Activated CD4-positive, alpha-beta T cell treated with anti-CD3 and anti-CD28 coated beads, Interleukin-2, amount 10 ng/mL, durations not matched to agents 24 days and 14 days (primary cell): ENCODE results near the gene OR11L1. TPM values are rescaled to one million over a fixed set of nuclear protein-coding genes. Genes with fewer than 3 reads are reported as not detected.

Experiments used
- DNase-seq: peaks from one replicate; pipeline ENCODE4 v3.0.0; 2022
- H3K27ac Mint-ChIP-seq: one replicate; pipeline ENCODE4 v1.8.0; 2022; ENCODE audit warnings: mild to moderate bottlenecking, mixed read lengths
- H3K27me3 Mint-ChIP-seq: one replicate; pipeline ENCODE4 v1.8.0; 2022; ENCODE audit warnings: mixed read lengths
- H3K36me3 Mint-ChIP-seq: one replicate; pipeline ENCODE4 v1.8.0; 2022; ENCODE audit warnings: low read depth, mild to moderate bottlenecking, mixed read lengths
- H3K4me1 Mint-ChIP-seq: one replicate; pipeline ENCODE4 v1.8.0; 2021; ENCODE audit warnings: mixed read lengths
- H3K4me3 Mint-ChIP-seq: one replicate; pipeline ENCODE4 v1.8.0; 2022; ENCODE audit warnings: mild to moderate bottlenecking, moderate library complexity, mixed read lengths
- H3K9me3 Mint-ChIP-seq: one replicate; pipeline ENCODE4 v1.8.0; 2021; ENCODE audit warnings: mixed read lengths
- intact Hi-C: fragments of 100-400 bp; cut with micrococcal nuclease; formaldehyde crosslinking; loops from one replicate; pipeline ENCODE4 v1.15.1; 2023
- total RNA-seq: library from RNA; stranded (reverse); gene quantifications from 2 replicates; pipeline ENCODE4 v1.2.3, GENCODE V29; 2022

Gene OR11L1
- total RNA-seq, 1 donor from 2014 or later = not detected

DNA sequence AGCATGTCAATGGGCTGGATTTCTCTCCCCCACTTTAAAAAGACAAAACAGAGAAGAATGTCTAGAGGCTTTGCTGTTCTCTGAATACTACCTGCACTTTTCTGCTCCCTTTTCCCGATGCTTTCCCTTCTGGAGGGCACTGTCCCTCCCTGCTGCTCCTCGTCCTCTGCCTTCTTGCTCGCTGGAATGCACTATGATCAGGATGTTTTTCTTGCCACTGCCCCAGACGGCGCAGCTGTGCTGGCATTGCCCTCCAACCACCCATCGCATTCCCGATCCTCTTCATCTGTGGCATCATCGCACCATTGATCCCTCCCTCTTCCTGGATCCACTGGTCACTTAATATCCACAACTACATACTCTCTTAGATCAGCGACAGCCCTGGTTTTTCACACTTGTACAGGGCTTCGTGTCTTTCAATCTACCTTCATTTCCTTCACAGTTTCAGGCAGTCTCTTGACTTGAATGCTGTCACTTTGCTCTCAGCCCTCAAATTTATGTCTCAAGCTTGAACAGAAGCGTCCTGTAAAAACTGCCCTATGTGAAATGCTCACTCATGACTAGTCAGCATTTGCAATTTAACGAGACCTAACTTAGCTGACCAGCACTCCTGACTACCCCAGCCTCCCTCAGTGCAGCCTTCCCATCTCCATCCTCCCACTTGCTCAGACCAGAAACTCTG is 3.5 kb upstream of the OR11L1 start:
- no peak for DNase-seq
- H3K9me3 Mint-ChIP-seq = no peaks in the 10 kb centered on the region
- H3K36me3 Mint-ChIP-seq = no peaks in the 10 kb centered on the region
- H3K27me3 Mint-ChIP-seq = no peaks in the 10 kb centered on the region
- intact Hi-C loops = no loop called here
- no peak overlapping the region for H3K4me3 Mint-ChIP-seq
- H3K27ac Mint-ChIP-seq = no peak overlapping the region
- H3K4me1 Mint-ChIP-seq = no peaks in the 10 kb centered on the region

DNA sequence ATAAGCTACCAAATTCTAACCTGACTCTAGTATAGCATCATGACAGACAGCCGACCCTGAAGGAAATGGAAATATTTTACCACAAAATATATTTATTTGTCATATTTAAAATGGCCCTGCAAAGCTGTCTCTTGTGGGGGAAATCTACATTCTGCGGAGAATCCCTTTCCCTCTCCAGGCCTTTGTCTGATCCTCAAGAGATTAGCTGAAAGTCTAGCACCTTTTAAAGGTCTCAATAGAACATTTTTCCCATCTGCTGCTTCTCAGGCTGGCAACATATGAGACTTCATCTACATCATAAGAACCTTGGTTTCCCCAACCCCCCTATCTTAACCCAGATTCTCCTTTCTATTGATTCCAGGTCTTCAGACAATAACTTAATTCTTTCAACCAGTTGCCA is 1.7 kb upstream of the OR11L1 start:
- Mint-ChIP-seq H3K4me3 (no peak overlapping the region), H3K36me3 (no peaks in the 10 kb centered on the region), H3K27ac (no peak overlapping the region), H3K9me3 (no peaks in the 10 kb centered on the region), H3K4me1 (no peaks in the 10 kb centered on the region), H3K27me3 (no peaks in the 10 kb centered on the region)
- DNase-seq = no peak
- intact Hi-C loops = no loop called here

DNA sequence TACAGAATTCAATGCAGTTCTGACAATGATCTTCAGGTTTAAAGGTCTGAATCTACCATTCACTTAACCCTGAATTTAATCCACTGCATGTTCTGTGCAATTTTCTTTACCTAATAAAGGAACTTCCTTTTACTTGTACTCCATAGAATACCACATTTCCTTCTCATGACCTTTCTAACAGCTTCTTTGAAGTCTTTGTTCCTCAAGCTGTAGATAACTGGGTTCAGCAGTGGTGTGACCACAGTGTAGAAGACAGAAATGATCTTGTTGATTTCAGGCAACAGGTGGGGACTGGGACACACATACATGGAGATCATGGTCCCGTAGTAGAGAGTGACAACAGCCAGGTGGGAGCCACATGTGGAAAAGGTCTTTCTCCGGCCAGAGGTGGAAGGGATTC is 878 bp downstream of the OR11L1 start:
- no peaks in the 10 kb centered on the region for H3K4me1 Mint-ChIP-seq
- no peak overlapping the region for H3K4me3 Mint-ChIP-seq
- H3K27ac Mint-ChIP-seq = no peak overlapping the region
- no peaks in the 10 kb centered on the region for H3K27me3 Mint-ChIP-seq
- H3K9me3 Mint-ChIP-seq = no peaks in the 10 kb centered on the region
- H3K36me3 Mint-ChIP-seq = no peaks in the 10 kb centered on the region
- intact Hi-C loops = no loop called here
- peak; percentile 40 for DNase-seq

DNA sequence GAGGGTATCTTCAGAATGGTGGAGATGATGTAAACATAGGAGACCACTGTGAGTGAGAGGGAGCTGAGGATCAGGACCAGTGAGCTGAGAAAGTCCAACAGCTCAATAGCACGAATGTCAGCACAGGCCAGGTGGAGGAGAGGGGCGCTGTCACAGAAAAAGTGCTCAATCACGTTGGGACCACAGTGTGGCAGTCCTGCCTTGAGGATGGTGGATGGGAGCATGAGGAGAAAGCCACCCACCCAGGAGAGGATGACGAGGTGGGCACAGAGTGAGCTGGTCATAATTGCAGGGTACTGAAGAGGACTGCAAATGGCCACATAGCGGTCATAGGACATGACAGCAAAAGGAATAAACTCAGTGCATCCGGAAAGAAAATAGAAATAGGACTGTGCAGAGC is 8.1 kb downstream of the OR11L1 start:
- Mint-ChIP-seq H3K36me3 (no peaks in the 10 kb centered on the region), H3K27me3 (no peaks in the 10 kb centered on the region), H3K4me3 (no peak overlapping the region), H3K9me3 (no peaks in the 10 kb centered on the region), H3K27ac (no peak overlapping the region), H3K4me1 (no peaks in the 10 kb centered on the region)
- DNase-seq = no peak
- intact Hi-C loops = no loop called here

DNA sequence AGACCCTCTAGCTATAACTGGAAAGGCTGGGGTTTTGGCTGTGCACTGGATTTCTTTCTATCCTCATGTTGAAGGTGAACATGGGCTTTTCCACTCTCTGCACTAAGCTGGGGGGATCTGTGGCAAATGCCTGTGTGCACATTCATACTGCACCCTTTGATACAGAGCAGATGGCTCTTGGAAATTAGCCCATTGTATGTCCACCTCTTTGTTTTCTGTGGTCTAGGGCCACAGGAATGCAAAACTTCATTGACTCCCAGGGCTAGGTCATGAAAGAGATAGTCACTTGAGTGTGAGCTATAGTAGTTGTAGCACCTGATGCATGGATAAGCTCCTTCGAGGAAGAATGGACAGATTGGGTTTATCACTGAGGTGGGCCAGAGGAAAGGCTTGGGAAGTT is 12.0 kb downstream of the OR11L1 start:
- Mint-ChIP-seq H3K9me3 (no peaks in the 10 kb centered on the region), H3K4me3 (no peak overlapping the region), H3K27ac (no peak overlapping the region), H3K4me1 (no peaks in the 10 kb centered on the region), H3K27me3 (no peaks in the 10 kb centered on the region), H3K36me3 (no peaks in the 10 kb centered on the region)
- DNase-seq = no peak
- intact Hi-C loops = no loop called here

DNA sequence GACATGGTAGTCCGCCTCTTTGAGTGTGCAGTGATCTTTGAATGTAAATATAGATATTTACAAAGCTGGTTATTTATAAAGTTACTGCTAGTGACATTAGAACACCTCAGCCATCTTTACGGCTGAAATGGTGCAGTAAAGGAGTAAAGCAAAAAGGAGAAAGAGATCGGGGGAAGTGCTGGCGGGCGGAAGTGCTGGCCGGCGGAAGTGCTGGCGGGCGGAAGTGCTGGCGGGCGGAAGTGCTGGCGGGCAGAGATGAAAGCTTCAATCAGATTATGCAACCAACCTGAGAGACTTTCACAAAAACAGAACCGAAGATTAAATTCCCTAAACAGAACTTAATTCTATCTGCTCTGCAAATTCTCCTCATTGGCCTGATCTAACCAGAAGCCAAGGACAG is 16.3 kb downstream of the OR11L1 start:
- Mint-ChIP-seq H3K4me1 (no peaks in the 10 kb centered on the region), H3K27ac (no peak overlapping the region), H3K9me3 (no peaks in the 10 kb centered on the region), H3K4me3 (no peak overlapping the region), H3K36me3 (no peaks in the 10 kb centered on the region), H3K27me3 (no peaks in the 10 kb centered on the region)
- no peak for DNase-seq
- intact Hi-C loops = no loop called here

DNA sequence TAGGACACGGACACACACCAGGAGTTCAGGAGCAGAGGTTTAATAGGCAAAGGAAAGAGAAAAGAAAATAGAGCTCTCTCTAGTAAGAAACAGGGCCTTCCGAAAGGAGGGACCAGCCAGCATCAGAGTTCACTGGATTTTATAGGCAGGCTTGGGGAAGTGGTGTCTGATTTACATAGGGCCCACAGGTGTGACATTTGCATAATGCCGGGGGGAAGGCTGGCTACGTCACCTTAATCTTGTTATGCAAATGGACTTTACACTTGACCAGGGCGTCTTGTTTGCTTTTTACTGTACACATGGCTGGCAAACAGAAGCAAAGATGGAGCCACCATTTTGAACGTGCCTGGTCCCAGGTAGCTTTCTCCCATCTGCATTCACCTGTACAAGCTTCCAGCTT is 17.7 kb downstream of the OR11L1 start, which contains the start of gene OR14A16:
TSS of gene OR14A16 (minus strand) at position 97 of the 400 bp plus-strand sequence. CDS start 8,390 bp downstream, outside the sequence.
- Mint-ChIP-seq H3K36me3 (no peaks in the 10 kb centered on the region), H3K4me3 (no peak within 1 kb of the TSS), H3K4me1 (no peaks in the 10 kb centered on the region), H3K9me3 (no peaks in the 10 kb centered on the region), H3K27ac (no peak within 1 kb of the TSS), H3K27me3 (no peaks in the 10 kb centered on the region)
- intact Hi-C loops = no loop called here
- DNase-seq = no peak

DNA sequence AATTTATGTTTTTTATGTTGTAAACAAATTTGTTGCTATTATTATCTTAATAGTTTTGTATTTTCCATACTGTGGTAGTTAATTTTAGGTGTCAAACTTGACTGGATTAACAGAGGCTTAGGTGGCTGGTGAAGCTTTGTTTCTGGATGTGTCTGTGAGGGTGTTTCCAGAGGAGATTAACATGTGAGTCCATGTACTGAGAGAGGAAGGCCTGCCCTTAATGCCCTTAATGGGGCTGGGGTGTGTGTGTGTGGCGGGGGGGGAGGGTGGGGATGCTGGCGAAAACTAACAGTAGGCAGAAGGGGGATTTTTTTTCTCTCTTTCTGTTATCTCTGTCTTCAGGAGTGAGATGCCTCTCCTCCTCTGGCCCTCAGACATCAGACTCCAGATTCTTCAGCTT is 19.6 kb downstream of the OR11L1 start:
- no peak for DNase-seq
- Mint-ChIP-seq H3K9me3 (no peaks in the 10 kb centered on the region), H3K4me1 (no peaks in the 10 kb centered on the region), H3K27me3 (no peaks in the 10 kb centered on the region), H3K27ac (no peak overlapping the region), H3K4me3 (no peak overlapping the region), H3K36me3 (no peaks in the 10 kb centered on the region)
- intact Hi-C loops = no loop called here

DNA sequence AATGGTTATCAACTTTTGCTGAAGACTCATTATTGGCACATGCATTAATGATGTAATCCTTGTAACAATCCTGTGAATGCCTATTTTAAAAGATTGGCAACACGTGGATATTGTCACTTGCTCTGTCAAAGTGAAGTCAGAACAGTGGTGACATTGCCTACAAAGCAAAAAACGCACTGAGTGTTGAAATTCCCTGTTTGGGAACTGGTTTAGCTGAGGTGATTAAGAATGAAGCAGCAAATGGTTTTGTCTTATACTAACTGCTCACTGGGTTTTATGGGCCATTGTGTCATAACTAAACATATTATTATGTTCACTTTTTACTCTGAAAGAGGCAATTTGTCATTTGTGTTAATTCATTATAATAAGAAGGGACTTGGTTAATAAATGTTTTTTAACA is 29.1 kb downstream of the OR11L1 start:
- no peaks in the 10 kb centered on the region for H3K4me1 Mint-ChIP-seq
- H3K36me3 Mint-ChIP-seq = no peaks in the 10 kb centered on the region
- no peaks in the 10 kb centered on the region for H3K27me3 Mint-ChIP-seq
- H3K27ac Mint-ChIP-seq = no peak overlapping the region
- intact Hi-C loops = no loop called here
- no peaks in the 10 kb centered on the region for H3K9me3 Mint-ChIP-seq
- DNase-seq = no peak
- no peak overlapping the region for H3K4me3 Mint-ChIP-seq

DNA sequence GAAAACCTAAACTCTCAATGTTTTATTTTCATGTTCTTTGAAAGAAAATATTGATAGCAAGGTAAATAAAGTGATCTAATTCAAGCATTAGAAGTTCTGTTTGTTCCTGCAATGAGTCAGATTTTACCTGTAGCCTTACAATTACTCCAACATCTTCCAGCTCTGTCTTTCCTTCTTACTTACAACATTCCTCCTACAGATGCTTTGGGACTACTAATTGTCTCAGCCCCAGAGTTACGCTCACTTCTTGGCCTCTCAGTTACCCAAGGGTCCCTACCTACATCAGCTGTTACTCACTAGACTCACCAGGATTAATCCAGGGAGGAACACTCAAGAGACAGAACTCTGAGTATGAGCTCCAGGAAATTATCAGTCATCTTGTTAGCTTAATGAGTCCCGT is 44.2 kb downstream of the OR11L1 start:
- no peaks in the 10 kb centered on the region for H3K9me3 Mint-ChIP-seq
- no peak overlapping the region for H3K4me3 Mint-ChIP-seq
- intact Hi-C loops = no loop called here
- no peaks in the 10 kb centered on the region for H3K36me3 Mint-ChIP-seq
- DNase-seq = no peak
- no peak overlapping the region for H3K27ac Mint-ChIP-seq
- no peaks in the 10 kb centered on the region for H3K27me3 Mint-ChIP-seq
- no peaks in the 10 kb centered on the region for H3K4me1 Mint-ChIP-seq

Other genes starting within 250 kb of the OR11L1 start
- not detected in 2 replicates for gene OR2G3, start 236.3 kb downstream of the OR11L1 start, total RNA-seq
- gene OR13G1, start 162.2 kb downstream of the OR11L1 start, total RNA-seq = not detected in 2 replicates
- not detected in 2 replicates for gene OR6F1, start 125.2 kb downstream of the OR11L1 start, total RNA-seq
- not detected in 2 replicates for gene OR14K1, start 103.3 kb downstream of the OR11L1 start, total RNA-seq
- gene OR14A2, start 93.8 kb downstream of the OR11L1 start, total RNA-seq = not detected in 2 replicates
- gene OR1C1, start 81.3 kb downstream of the OR11L1 start, total RNA-seq = not detected in 2 replicates
- gene OR14A16, start 17.8 kb downstream of the OR11L1 start, total RNA-seq = not detected in 2 replicates
- 0.23 and 0.24 TPM in 2 replicates for gene TRIM58, start 15.3 kb upstream of the OR11L1 start, total RNA-seq
- gene OR2W3, start 53.7 kb upstream of the OR11L1 start, total RNA-seq = 0.21 TPM in 1 of 2 replicates, not detected in the other
- not detected in 2 replicates for gene OR2T8, start 78.4 kb upstream of the OR11L1 start, total RNA-seq
- gene OR2AJ1, start 83.0 kb upstream of the OR11L1 start, total RNA-seq = not detected in 2 replicates
- gene OR2L8, start 107.0 kb upstream of the OR11L1 start, total RNA-seq = not detected in 2 replicates
- not detected in 2 replicates for gene OR2AK2, start 123.3 kb upstream of the OR11L1 start, total RNA-seq
- gene OR2L5, start 171.8 kb upstream of the OR11L1 start, total RNA-seq = not detected in 2 replicates
- gene OR2L2, start 188.2 kb upstream of the OR11L1 start, total RNA-seq = 0.07 TPM in 2 replicates
- gene OR2L3, start 204.9 kb upstream of the OR11L1 start, total RNA-seq = not detected in 2 replicates